HG03460 (cell line): ENCODE measurements around the gene KIAA1549.
"Not testable (repeated sequence)": the region's sequence is repeated elsewhere in the genome, so short reads cannot be mapped to it uniquely, and the experiment has no call there.

Experiments
- ATAC-seq: cut with Tn5 transposase; IDR thresholded peaks from one replicate; pipeline ENCODE4 v1.9.1; 2021; ENCODE audit not compliant: unreplicated experiment

The KIAA1549 gene

GRCh38 chr7:138819625-138820024, 161.6 kb downstream of the KIAA1549 start:
- ATAC-seq, result no peak

GRCh38 chr7:138816650-138817049, 164.5 kb downstream of the KIAA1549 start:
- ATAC-seq, result no peak

- no peak for ATAC-seq
These were observed 166.3 kb downstream of the KIAA1549 start for GRCh38 chr7:138814816-138815332.

GRCh38 chr7:138813945-138814344, 167.2 kb downstream of the KIAA1549 start:
- no peak for ATAC-seq

- not testable (repeated sequence) for ATAC-seq
These were observed 169.9 kb downstream of the KIAA1549 start for GRCh38 chr7:138811327-138811726.

- no peak for ATAC-seq
These were observed 171.8 kb downstream of the KIAA1549 start for GRCh38 chr7:138809346-138809745.

- no peak for ATAC-seq
These were observed 176.6 kb downstream of the KIAA1549 start for GRCh38 chr7:138804618-138805017.

GRCh38 chr7:138802706-138803105, 178.5 kb downstream of the KIAA1549 start:
- ATAC-seq, result no peak

GRCh38 chr7:138801256-138801655, 179.9 kb downstream of the KIAA1549 start:
- no peak for ATAC-seq

GRCh38 chr7:138799336-138800000, 181.7 kb downstream of the KIAA1549 start:
- no peak for ATAC-seq

GRCh38 chr7:138798836-138799235, 182.4 kb downstream of the KIAA1549 start:
- no peak for ATAC-seq

GRCh38 chr7:138797715-138798320, 183.4 kb downstream of the KIAA1549 start, which contains the start of the genes ATP6V0A4 and TMEM213:
TSS of gene ATP6V0A4 (minus strand) at chr7:138798196. CDS start at chr7:138771247, 26,949 bp downstream.
TSS of gene TMEM213 (plus strand) at chr7:138797994. CDS start at chr7:138798105, 111 bp downstream.
- ATAC-seq, result no peak

- ATAC-seq, result not testable (repeated sequence)
These were observed 184.1 kb downstream of the KIAA1549 start for GRCh38 chr7:138797046-138797445.

GRCh38 chr7:138796038-138796615, 185.1 kb downstream of the KIAA1549 start:
- ATAC-seq, result no peak

- no peak for ATAC-seq
These were observed 195.4 kb downstream of the KIAA1549 start for GRCh38 chr7:138785587-138786437.

- no peak for ATAC-seq
These were observed 196.5 kb downstream of the KIAA1549 start for GRCh38 chr7:138784692-138785091.
